ENCODE data around the gene NDUFS8. TPM values are rescaled to one million over a fixed set of nuclear protein-coding genes. Genes with fewer than 3 reads are reported as not detected.
A peak's percentile ranks its signal among the peaks of the same experiment; 100 is the strongest.

NDUFS8 gene
- total RNA-seq, 1 experiment from 2014 or later: 221 TPM

GRCh38 chr11:68065841-68066240 is 35.4 kb downstream of the NDUFS8 start:
- no peak for ATAC-seq
- H3K9me3 Mint-ChIP-seq: no peaks in the 10 kb centered on the region
- DNase-seq (ENCODE audit: low spot score): no peak
- no peak overlapping the region for H3K4me3 Mint-ChIP-seq
- no peaks in the 10 kb centered on the region for H3K27me3 Mint-ChIP-seq (ENCODE audit: low read depth)
- no peaks in the 10 kb centered on the region for H3K4me1 Mint-ChIP-seq
- CTCF ChIA-PET: no interaction called here
- POLR2A ChIA-PET: no interaction called here
- no peak overlapping the region for H3K27ac Mint-ChIP-seq
- TF ChIP-seq ZNF512 (CRISPR knock-in tag; IDR thresholded peaks at IDR 0.05; ENCODE audit: borderline replicate concordance) (no peak), ZBTB21 (CRISPR knock-in tag; IDR thresholded peaks at IDR 0.05; ENCODE audit: borderline replicate concordance) (no peak), USF2 (CRISPR knock-in tag; IDR thresholded peaks at IDR 0.05) (no peak)
- peaks cover 88% of the 10 kb centered on the region for H3K36me3 Mint-ChIP-seq

DNA sequence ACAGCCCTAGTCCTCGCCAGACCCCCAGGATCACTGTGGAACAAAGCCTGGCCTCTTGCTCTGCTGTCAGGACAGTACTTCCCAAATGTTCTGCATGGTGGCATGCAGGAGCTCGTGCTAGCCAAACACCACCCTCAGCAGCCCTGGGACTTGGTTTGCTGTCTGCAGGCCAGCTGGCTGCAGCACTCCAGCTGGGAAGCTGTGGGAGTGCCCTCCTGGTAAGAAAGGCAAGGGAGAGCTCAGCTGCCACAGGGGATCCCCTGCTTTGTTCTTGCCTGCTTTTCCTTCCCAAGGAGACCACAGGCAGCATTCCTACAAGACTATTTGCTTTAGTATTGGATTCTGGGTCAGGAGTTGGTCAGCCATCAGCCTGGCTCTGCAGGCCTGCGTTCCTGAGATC is 36.3 kb downstream of the NDUFS8 start:
- H3K9me3 Mint-ChIP-seq: no peaks in the 10 kb centered on the region
- no peak for TF ChIP-seq ZNF263 (CRISPR knock-in tag; IDR thresholded peaks at IDR 0.05; ENCODE audit: low read depth)
- peak; percentile 41; the same call in 1 of the 2 replicates for TF ChIP-seq ZNF423 (CRISPR knock-in tag; IDR thresholded peaks at IDR 0.05)
- TF ChIP-seq SMAD4 (CRISPR knock-in tag; IDR thresholded peaks at IDR 0.05): no peak
- no peaks in the 10 kb centered on the region for H3K4me1 Mint-ChIP-seq
- no peak overlapping the region for H3K27ac Mint-ChIP-seq
- DNase-seq (ENCODE audit: low spot score): no peak
- H3K27me3 Mint-ChIP-seq (ENCODE audit: low read depth): no peaks in the 10 kb centered on the region
- H3K4me3 Mint-ChIP-seq: no peak overlapping the region
- ATAC-seq: no peak
- ChIA-PET POLR2A (no interaction called here), CTCF (no interaction called here)
- H3K36me3 Mint-ChIP-seq: peaks cover 90% of the 10 kb centered on the region

GRCh38 chr11:68067991-68068390 is 37.5 kb downstream of the NDUFS8 start:
- Mint-ChIP-seq H3K27me3 (ENCODE audit: low read depth) (no peaks in the 10 kb centered on the region), H3K4me1 (no peaks in the 10 kb centered on the region), H3K27ac (no peak overlapping the region), H3K36me3 (peaks cover 82% of the 10 kb centered on the region), H3K4me3 (no peak overlapping the region), H3K9me3 (no peaks in the 10 kb centered on the region)
- ChIA-PET CTCF (no interaction called here), POLR2A (no interaction called here)
- DNase-seq (ENCODE audit: low spot score): no peak
- ATAC-seq: no peak
- TF ChIP-seq ZNF423 (CRISPR knock-in tag; IDR thresholded peaks at IDR 0.05) (no peak), IRF2 (CRISPR knock-in tag; IDR thresholded peaks at IDR 0.05; ENCODE audit: borderline replicate concordance, low read depth) (no peak), SMAD4 (CRISPR knock-in tag; IDR thresholded peaks at IDR 0.05) (no peak), SOX15 (CRISPR knock-in tag; IDR thresholded peaks at IDR 0.05) (no peak), ZNF671 (CRISPR knock-in tag; IDR thresholded peaks at IDR 0.05) (no peak), ZBTB43 (CRISPR knock-in tag; IDR thresholded peaks at IDR 0.05) (no peak), ATF1 (CRISPR knock-in tag; IDR thresholded peaks at IDR 0.05) (no peak), ZMAT4 (CRISPR knock-in tag; IDR thresholded peaks at IDR 0.05) (no peak), NFE2L1 (CRISPR knock-in tag; IDR thresholded peaks at IDR 0.05) (no peak), CREB1 (CRISPR knock-in tag; IDR thresholded peaks at IDR 0.05) (no peak), NR1H2 (CRISPR knock-in tag; IDR thresholded peaks at IDR 0.05) (no peak), FOXJ3 (CRISPR knock-in tag; IDR thresholded peaks at IDR 0.05; ENCODE audit: borderline replicate concordance) (no peak)
- TF ChIP-seq, protein P1, sequence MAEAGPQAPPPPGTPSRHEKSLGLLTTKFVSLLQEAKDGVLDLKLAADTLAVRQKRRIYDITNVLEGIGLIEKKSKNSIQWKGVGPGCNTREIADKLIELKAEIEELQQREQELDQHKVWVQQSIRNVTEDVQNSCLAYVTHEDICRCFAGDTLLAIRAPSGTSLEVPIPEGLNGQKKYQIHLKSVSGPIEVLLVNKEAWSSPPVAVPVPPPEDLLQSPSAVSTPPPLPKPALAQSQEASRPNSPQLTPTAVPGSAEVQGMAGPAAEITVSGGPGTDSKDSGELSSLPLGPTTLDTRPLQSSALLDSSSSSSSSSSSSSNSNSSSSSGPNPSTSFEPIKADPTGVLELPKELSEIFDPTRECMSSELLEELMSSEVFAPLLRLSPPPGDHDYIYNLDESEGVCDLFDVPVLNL (CRISPR knock-in tag; IDR thresholded peaks at IDR 0.05; ENCODE audit: borderline replicate concordance, low read depth): no peak
- TF ChIP-seq, protein P2, sequence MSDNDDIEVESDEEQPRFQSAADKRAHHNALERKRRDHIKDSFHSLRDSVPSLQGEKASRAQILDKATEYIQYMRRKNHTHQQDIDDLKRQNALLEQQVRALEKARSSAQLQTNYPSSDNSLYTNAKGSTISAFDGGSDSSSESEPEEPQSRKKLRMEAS (CRISPR knock-in tag; IDR thresholded peaks at IDR 0.05): no peak
- TF ChIP-seq, protein P3, sequence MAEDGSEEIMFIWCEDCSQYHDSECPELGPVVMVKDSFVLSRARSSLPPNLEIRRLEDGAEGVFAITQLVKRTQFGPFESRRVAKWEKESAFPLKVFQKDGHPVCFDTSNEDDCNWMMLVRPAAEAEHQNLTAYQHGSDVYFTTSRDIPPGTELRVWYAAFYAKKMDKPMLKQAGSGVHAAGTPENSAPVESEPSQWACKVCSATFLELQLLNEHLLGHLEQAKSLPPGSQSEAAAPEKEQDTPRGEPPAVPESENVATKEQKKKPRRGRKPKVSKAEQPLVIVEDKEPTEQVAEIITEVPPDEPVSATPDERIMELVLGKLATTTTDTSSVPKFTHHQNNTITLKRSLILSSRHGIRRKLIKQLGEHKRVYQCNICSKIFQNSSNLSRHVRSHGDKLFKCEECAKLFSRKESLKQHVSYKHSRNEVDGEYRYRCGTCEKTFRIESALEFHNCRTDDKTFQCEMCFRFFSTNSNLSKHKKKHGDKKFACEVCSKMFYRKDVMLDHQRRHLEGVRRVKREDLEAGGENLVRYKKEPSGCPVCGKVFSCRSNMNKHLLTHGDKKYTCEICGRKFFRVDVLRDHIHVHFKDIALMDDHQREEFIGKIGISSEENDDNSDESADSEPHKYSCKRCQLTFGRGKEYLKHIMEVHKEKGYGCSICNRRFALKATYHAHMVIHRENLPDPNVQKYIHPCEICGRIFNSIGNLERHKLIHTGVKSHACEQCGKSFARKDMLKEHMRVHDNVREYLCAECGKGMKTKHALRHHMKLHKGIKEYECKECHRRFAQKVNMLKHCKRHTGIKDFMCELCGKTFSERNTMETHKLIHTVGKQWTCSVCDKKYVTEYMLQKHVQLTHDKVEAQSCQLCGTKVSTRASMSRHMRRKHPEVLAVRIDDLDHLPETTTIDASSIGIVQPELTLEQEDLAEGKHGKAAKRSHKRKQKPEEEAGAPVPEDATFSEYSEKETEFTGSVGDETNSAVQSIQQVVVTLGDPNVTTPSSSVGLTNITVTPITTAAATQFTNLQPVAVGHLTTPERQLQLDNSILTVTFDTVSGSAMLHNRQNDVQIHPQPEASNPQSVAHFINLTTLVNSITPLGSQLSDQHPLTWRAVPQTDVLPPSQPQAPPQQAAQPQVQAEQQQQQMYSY (CRISPR knock-in tag; IDR thresholded peaks at IDR 0.05): no peak
- TF ChIP-seq, protein P4, sequence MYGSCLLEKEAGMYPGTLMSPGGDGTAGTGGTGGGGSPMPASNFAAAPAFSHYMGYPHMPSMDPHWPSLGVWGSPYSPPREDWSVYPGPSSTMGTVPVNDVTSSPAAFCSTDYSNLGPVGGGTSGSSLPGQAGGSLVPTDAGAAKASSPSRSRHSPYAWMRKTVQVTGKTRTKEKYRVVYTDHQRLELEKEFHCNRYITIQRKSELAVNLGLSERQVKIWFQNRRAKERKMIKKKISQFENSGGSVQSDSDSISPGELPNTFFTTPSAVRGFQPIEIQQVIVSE (CRISPR knock-in tag; IDR thresholded peaks at IDR 0.05; ENCODE audit: borderline replicate concordance): no peak

Data from WTC11 (cell line).